ENCODE data around the gene TGM5. TPM values are rescaled to one million over a fixed set of nuclear protein-coding genes. Genes with fewer than 3 reads are reported as not detected.

Gene TGM5
- total RNA-seq, result not detected
- 0.05 TPM for total RNA-seq (2013)

- TF ChIP-seq CTCF (IDR thresholded peaks at IDR 0.05), result no peak
- Mint-ChIP-seq H3K36me3 (no peaks in the 10 kb centered on the region), H3K27ac (no peak within 1 kb of the TSS), H3K9me3 (no peaks in the 10 kb centered on the region), H3K27me3 (ENCODE audit: low read depth in 2 of 2) (peaks cover 11 to 15% of the 10 kb centered on the region in 2 donors), H3K4me1 (peaks cover 0 to 10% of the 10 kb centered on the region in 2 donors), H3K4me3 (no peak within 1 kb of the TSS)
- Histone ChIP-seq H3K27me3 (ENCODE audit: control insufficient read depth, insufficient read depth, low read length) (no peaks in the 10 kb centered on the region), H3K27ac (ENCODE audit: low read length) (no peak within 1 kb of the TSS), H3K4me3 (ENCODE audit: low read length) (no peak within 1 kb of the TSS), H3K36me3 (ENCODE audit: control insufficient read depth, insufficient read depth, low read length) (no peaks in the 10 kb centered on the region), H3K4me1 (ENCODE audit: control insufficient read depth, insufficient read depth, low read length) (peaks cover 14% of the 10 kb centered on the region), H3K9me3 (ENCODE audit: control insufficient read depth, insufficient read depth, low read length) (no peaks in the 10 kb centered on the region)
- DNase-seq (no peak), ATAC-seq (no peak)
- 90% methylated on average over 8 of the region's 8 CpGs for WGBS (ENCODE audit: insufficient coverage)
- intact Hi-C loops (cut with micrococcal nuclease), result no loop called here
These were observed at the start of gene TGM5 for GRCh38 chr15:43266834-43267233. TSS of gene TGM5 (minus strand) at chr15:43266928. CDS start at chr15:43266849, 79 bp downstream.

GRCh38 chr15:43314171-43314570 lies 47.4 kb upstream of the TGM5 start:
- no peak overlapping the region for H3K27ac Mint-ChIP-seq
- Histone ChIP-seq H3K27ac (ENCODE audit: low read length) (no peak overlapping the region), H3K36me3 (ENCODE audit: control insufficient read depth, insufficient read depth, low read length) (no peaks in the 10 kb centered on the region), H3K4me1 (ENCODE audit: control insufficient read depth, insufficient read depth, low read length) (no peaks in the 10 kb centered on the region), H3K27me3 (ENCODE audit: control insufficient read depth, insufficient read depth, low read length) (no peaks in the 10 kb centered on the region), H3K9me3 (ENCODE audit: control insufficient read depth, insufficient read depth, low read length) (no peaks in the 10 kb centered on the region), H3K4me3 (ENCODE audit: low read length) (no peak overlapping the region)
- H3K36me3 Mint-ChIP-seq, result no peaks in the 10 kb centered on the region
- H3K4me3 Mint-ChIP-seq, result no peak overlapping the region
- intact Hi-C loops (cut with micrococcal nuclease), result no loop called here
- TF ChIP-seq CTCF (IDR thresholded peaks at IDR 0.05), result no peak
- peaks cover 15 to 29% of the 10 kb centered on the region in 2 donors for H3K27me3 Mint-ChIP-seq (ENCODE audit: low read depth in 2 of 2)
- H3K9me3 Mint-ChIP-seq, result no peaks in the 10 kb centered on the region
- whole genome bisulfite sequencing (ENCODE audit: insufficient coverage), result 87% methylated on average over 3 of the region's 3 CpGs
- no peak for ATAC-seq
- H3K4me1 Mint-ChIP-seq, result no peaks in the 10 kb centered on the region
- no peak for DNase-seq

- no peaks in the 10 kb centered on the region for H3K9me3 Mint-ChIP-seq
- peaks cover 17 to 31% of the 10 kb centered on the region in 2 donors for H3K27me3 Mint-ChIP-seq (ENCODE audit: low read depth in 2 of 2)
These were observed 45.6 kb upstream of the TGM5 start for GRCh38 chr15:43312378-43312777.

More at GRCh38 chr15:43312378-43312777, 45.6 kb upstream of the TGM5 start:
- DNase-seq, result no peak
- Histone ChIP-seq H3K27ac (ENCODE audit: low read length) (no peak overlapping the region), H3K4me1 (ENCODE audit: control insufficient read depth, insufficient read depth, low read length) (no peaks in the 10 kb centered on the region), H3K9me3 (ENCODE audit: control insufficient read depth, insufficient read depth, low read length) (no peaks in the 10 kb centered on the region), H3K27me3 (ENCODE audit: control insufficient read depth, insufficient read depth, low read length) (peaks cover 2% of the 10 kb centered on the region), H3K36me3 (ENCODE audit: control insufficient read depth, insufficient read depth, low read length) (no peaks in the 10 kb centered on the region), H3K4me3 (ENCODE audit: low read length) (no peak overlapping the region)
- no peak for ATAC-seq
- no peaks in the 10 kb centered on the region for H3K4me1 Mint-ChIP-seq
- no peak overlapping the region for H3K27ac Mint-ChIP-seq
- H3K36me3 Mint-ChIP-seq, result no peaks in the 10 kb centered on the region
- intact Hi-C loops (cut with micrococcal nuclease), result no loop called here
- 84% methylated on average over 4 of the region's 4 CpGs for WGBS (ENCODE audit: insufficient coverage)
- TF ChIP-seq CTCF (IDR thresholded peaks at IDR 0.05), result no peak
- H3K4me3 Mint-ChIP-seq, result no peak overlapping the region

All from natural killer cell (primary cell).